Embryonic facial prominence (tissue), 1 donor: ENCODE measurements around the gene SFT2D3.
"Not testable (repeated sequence)": the region's sequence is repeated elsewhere in the genome, so short reads cannot be mapped to it uniquely, and the experiment has no call there.

Experiments used
- DNase-seq: peaks from one replicate; pipeline ENCODE4 v3.0.0-alpha.2; 2016; ENCODE audit errors: extremely low spot score

Gene SFT2D3

GRCh38 chr2:127743477-127744026 is 42.3 kb downstream of the SFT2D3 start:
- no peak for DNase-seq

GRCh38 chr2:127747621-127748020 is 46.3 kb downstream of the SFT2D3 start:
- no peak for DNase-seq

GRCh38 chr2:127749537-127749936 is 48.2 kb downstream of the SFT2D3 start:
- DNase-seq = not testable (repeated sequence)

DNA sequence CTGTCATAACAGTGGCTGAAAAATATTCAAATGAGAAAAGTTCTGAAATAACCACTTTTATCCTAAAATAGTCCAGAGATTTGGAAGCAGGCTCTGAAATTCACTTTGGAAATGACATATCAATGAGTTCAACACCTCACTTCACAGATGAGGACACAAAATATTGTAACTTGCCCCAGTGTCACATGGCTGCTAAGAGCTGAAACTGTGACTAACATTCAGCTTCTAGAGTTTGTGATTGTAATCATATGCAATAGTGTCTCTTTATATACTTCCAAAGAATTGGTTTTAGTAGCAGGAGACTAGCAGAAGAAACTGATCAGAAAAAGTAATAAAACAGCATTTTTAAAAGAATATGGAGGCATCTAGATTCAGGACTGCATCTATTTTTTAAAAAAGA is 52.1 kb downstream of the SFT2D3 start:
- DNase-seq = no peak

- no peak for DNase-seq
Observed at GRCh38 chr2:127754186-127754585, 52.9 kb downstream of the SFT2D3 start.
